Measurements from ENCODE around the gene RNF167.
A peak's percentile ranks its signal among the peaks of the same experiment; 100 is the strongest.

Gene RNF167

DNA sequence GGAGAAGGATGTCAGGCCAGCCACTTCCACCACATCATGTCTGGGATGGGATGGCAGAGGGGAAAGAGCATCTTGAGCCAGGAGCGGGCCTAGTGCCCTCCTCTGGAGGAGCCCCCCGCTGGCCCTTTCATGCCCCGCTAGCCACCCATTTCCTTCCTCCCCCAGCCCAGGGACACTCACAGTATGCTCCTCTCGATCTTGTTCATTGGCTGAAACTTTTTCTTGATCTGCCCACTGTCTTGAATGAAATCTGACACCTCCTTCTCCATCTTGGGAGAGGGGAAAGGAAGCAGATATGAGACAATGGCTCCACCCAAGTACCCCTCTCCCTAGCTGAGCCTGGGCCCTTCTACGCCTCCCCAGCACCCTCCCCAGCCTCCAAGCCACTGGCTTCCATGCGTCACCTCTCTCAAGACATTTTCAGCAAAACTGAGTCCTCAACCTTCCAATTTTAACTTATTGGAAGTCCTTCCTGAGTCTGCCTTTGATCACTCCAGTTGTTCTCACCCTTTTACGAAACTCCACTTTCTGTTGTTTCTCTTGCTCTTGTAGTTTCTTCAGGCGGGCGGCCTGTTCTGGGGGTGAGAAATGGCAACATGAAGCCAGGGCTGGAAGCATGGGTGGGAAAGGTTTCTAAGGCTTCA is 20.3 kb downstream of the RNF167 start:
- ChIA-PET CTCF (no interaction called here), POLR2A (no interaction called here)
- TF ChIP-seq TARDBP (IDR thresholded peaks at IDR 0.05), result no peak
- no peak for TF ChIP-seq HDGF (IDR thresholded peaks at IDR 0.05; ENCODE audit: borderline replicate concordance)
- no peak for TF ChIP-seq SP1 (IDR thresholded peaks at IDR 0.05)
- no peak for TF ChIP-seq ARNT (IDR thresholded peaks at IDR 0.05)
- no peak for TF ChIP-seq ELF4 (IDR thresholded peaks at IDR 0.05)
- no peak for TF ChIP-seq FOXM1 (IDR thresholded peaks at IDR 0.05; ENCODE audit: borderline replicate concordance)
- TF ChIP-seq BHLHE40 (IDR thresholded peaks at IDR 0.05; ENCODE audit: borderline replicate concordance), result no peak
- no peak for DNase-seq (ENCODE audit: extremely low spot score)

DNA sequence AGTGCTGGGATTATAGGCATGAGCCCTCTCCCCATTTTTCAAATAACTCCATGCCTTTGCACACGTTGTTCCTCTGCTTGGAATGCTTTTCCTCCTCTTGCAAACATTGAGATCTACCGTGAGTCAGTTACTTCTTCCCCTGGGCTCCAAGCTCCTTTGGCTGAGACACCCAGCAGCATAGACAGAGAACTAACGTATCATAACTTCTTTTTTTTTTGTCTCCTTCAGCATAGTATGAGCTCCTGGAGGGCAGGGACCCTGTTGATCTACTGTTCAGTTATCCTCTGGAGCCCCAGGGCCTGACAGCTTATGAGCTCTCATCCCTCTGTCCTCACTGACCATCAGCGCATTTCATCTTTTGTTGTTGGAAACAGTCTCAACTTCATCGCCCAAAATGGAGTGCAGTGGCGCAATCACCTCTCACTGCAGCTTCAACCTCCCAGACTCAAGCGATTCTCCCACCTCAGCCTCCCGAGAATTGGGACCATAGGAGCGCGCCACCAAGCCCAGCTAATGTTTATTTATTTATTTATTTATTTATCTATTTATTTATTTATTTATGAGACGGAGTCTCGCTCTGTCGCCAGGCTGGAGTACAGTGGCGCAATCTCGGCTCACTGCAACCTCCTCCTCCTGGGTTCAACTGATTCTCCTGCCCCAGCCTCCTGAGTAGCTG is 25.4 kb downstream of the RNF167 start:
- POLR2A ChIA-PET, result interaction anchor here (0.8 to 4.3 kb wide), 6 partner anchors 11 to 56 kb away, joined by 3 to 110 read pairs (median 52); partner anchors contain the start of genes CAMTA2, ENO3, PFN1 and RNF167
- CTCF ChIA-PET, result interaction anchor here (1.7 to 2.5 kb wide), 2 partner anchors 22 to 56 kb away, joined by 7 to 8 read pairs; partner anchors contain the start of gene CAMTA2
- TF ChIP-seq NFRKB (IDR thresholded peaks at IDR 0.05) (no peak), LEF1 (IDR thresholded peaks at IDR 0.05; ENCODE audit: borderline replicate concordance) (no peak), HDGF (IDR thresholded peaks at IDR 0.05; ENCODE audit: borderline replicate concordance) (no peak), TARDBP (IDR thresholded peaks at IDR 0.05) (no peak), CTBP1 (IDR thresholded peaks at IDR 0.05; ENCODE audit: borderline replicate concordance) (no peak), ELF4 (IDR thresholded peaks at IDR 0.05) (no peak), FOXM1 (IDR thresholded peaks at IDR 0.05; ENCODE audit: borderline replicate concordance) (no peak), SUZ12 (IDR thresholded peaks at IDR 0.05) (no peak), FOXA1 (IDR thresholded peaks at IDR 0.05) (no peak), L3MBTL2 (conservative IDR thresholded peaks at IDR 0.05) (no peak), ZNF384 (IDR thresholded peaks at IDR 0.05) (no peak), BHLHE40 (IDR thresholded peaks at IDR 0.05; ENCODE audit: borderline replicate concordance) (no peak), FOXK2 (IDR thresholded peaks at IDR 0.05) (no peak)
- TF ChIP-seq, protein P1, sequence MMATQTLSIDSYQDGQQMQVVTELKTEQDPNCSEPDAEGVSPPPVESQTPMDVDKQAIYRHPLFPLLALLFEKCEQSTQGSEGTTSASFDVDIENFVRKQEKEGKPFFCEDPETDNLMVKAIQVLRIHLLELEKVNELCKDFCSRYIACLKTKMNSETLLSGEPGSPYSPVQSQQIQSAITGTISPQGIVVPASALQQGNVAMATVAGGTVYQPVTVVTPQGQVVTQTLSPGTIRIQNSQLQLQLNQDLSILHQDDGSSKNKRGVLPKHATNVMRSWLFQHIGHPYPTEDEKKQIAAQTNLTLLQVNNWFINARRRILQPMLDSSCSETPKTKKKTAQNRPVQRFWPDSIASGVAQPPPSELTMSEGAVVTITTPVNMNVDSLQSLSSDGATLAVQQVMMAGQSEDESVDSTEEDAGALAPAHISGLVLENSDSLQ (IDR thresholded peaks at IDR 0.05), result no peak
- DNase-seq (ENCODE audit: extremely low spot score), result no peak

DNA sequence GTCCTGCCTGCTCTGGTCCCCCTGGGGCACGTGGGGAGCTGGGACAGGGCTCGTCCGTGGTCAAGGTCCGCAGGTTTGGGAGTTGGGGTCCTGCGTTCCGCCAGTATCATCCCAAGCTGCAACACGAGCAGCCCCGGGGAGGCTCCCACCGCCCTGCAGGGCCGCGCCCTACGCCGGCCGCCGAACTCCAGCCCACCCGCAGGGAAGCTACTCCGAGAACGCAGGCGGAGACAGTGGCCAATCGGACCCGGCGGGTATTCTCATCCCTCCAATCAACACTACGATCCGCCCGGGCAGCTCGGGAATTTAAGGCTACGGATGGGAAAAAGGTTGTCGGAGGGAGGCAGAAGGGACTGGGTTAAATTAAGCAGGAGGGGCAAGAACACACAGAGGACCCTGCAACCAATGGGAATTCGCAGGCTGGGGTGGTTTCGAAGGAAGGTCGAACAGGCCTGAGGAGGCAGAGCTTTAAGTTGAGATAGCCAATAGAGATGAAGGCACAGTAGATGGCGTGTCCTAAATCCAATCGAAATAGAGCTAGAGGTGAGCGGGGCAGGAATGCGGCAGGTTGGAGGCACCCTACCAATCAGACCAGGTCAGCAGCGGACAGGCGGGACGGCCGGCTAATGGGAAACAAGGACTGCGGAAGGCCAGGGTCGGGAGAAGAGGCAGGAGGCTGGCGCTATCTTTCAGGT is 26.9 kb downstream of the RNF167 start:
- TF ChIP-seq LEF1 (IDR thresholded peaks at IDR 0.05; ENCODE audit: borderline replicate concordance), result no peak
- TF ChIP-seq FOXK2 (IDR thresholded peaks at IDR 0.05), result no peak
- TF ChIP-seq BHLHE40 (IDR thresholded peaks at IDR 0.05; ENCODE audit: borderline replicate concordance), result no peak
- TF ChIP-seq ELF4 (IDR thresholded peaks at IDR 0.05), result no peak; the same call in 1 of the 2 replicates
- TF ChIP-seq, protein P1 (IDR thresholded peaks at IDR 0.05), result peak; percentile 100
- TF ChIP-seq ARNT (IDR thresholded peaks at IDR 0.05), result no peak
- peak; percentile 92 for TF ChIP-seq L3MBTL2 (conservative IDR thresholded peaks at IDR 0.05)
- ChIA-PET CTCF (interaction anchor here (1.1 to 2.5 kb wide), 4 partner anchors 10 to 58 kb away, joined by 3 to 8 read pairs (median 6); partner anchors contain the start of gene CAMTA2), POLR2A (interaction anchor here (0.6 to 4.3 kb wide), 23 partner anchors 9 to 223 kb away, joined by 3 to 110 read pairs (median 4); partner anchors contain the start of genes CAMTA2, ENO3, INCA1 and KIF1C)
- peak; percentile 95 for DNase-seq (ENCODE audit: extremely low spot score)

DNA sequence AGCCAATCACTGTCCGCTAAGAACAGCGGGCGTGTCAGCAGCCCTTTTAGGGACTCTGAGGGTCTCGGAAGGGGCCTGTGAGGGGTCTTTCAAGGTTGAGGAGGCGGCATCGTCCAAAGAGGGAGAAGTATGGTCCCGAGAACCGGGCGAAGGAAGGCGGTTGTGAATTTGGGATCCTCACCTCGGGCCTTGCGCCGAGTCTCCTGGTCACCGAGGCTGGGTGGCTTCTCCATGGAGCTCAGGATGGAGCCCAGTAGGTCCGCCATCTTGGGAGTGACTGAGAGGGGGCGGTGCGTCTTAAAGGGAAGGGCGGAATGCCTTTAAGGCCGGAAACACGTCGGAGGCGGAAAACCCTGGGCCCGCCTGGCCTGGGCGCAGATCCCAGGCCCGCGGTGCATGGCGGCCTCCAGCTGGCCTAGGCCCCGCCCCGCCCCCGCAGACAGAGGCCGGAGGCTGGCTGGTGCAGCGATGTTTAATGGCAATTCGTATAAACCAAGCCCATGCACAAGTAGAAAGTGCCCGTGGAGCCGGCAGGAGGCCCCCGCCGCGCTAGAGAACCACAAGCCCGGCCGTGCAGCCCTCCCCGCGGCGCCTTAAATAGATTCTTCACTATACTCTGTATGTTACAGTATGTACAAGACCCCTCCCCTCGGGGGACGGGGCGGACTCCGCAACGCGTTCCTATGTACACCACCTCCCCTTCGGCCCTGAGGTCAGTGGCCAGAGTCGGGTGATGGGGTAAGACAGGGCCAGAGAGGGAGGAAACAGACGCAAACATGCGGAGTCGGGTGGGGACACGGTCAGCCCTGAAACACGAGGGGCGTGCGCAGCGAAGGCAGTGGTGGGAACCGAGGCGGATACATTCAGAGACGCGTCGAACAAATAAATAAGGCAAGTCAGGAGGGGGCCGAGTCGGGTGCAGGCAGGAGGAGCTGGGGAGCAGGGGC is 27.7 kb downstream of the RNF167 start, which contains the start of gene SPAG7:
TSS of gene SPAG7 (minus strand) at position 279 of the 947 bp plus-strand sequence. CDS start at position 266, 13 bp downstream.
- DNase-seq (ENCODE audit: extremely low spot score), result peak; percentile 93
- CTCF ChIA-PET, result interaction anchor here (0.7 to 2.5 kb wide), 5 partner anchors 11 to 59 kb away, joined by 3 to 8 read pairs (median 5); partner anchors contain the start of gene CAMTA2
- POLR2A ChIA-PET, result interaction anchor here (0.7 to 4.3 kb wide), 21 partner anchors 8 to 177 kb away, joined by 3 to 110 read pairs (median 5); partner anchors contain the start of genes CAMTA2, ENO3, INCA1 and KIF1C
- TF ChIP-seq SP1 (IDR thresholded peaks at IDR 0.05) (no peak), TARDBP (IDR thresholded peaks at IDR 0.05) (no peak), ARNT (IDR thresholded peaks at IDR 0.05) (no peak), CTBP1 (IDR thresholded peaks at IDR 0.05; ENCODE audit: borderline replicate concordance) (no peak), ZNF384 (IDR thresholded peaks at IDR 0.05) (no peak), BHLHE40 (IDR thresholded peaks at IDR 0.05; ENCODE audit: borderline replicate concordance) (no peak), L3MBTL2 (conservative IDR thresholded peaks at IDR 0.05) (peak; percentile 89), SUZ12 (IDR thresholded peaks at IDR 0.05) (no peak), ELF4 (IDR thresholded peaks at IDR 0.05) (peak; percentile 41; the same call in 1 of the 2 replicates), FOXA1 (IDR thresholded peaks at IDR 0.05) (no peak)
- TF ChIP-seq, protein P1 (IDR thresholded peaks at IDR 0.05), result no peak

Measured in HEK293T (cell line).